ENCODE measurements around the gene MRPL12.

Gene MRPL12

GRCh38 chr17:81702934-81703746 is at the start of gene MRPL12:
Gene MRPL12 (plus strand): TSS chr17:81703367. CDS start chr17:81703502, 135 bp downstream.
- peak; percentile 89 for DNase-seq

DNA sequence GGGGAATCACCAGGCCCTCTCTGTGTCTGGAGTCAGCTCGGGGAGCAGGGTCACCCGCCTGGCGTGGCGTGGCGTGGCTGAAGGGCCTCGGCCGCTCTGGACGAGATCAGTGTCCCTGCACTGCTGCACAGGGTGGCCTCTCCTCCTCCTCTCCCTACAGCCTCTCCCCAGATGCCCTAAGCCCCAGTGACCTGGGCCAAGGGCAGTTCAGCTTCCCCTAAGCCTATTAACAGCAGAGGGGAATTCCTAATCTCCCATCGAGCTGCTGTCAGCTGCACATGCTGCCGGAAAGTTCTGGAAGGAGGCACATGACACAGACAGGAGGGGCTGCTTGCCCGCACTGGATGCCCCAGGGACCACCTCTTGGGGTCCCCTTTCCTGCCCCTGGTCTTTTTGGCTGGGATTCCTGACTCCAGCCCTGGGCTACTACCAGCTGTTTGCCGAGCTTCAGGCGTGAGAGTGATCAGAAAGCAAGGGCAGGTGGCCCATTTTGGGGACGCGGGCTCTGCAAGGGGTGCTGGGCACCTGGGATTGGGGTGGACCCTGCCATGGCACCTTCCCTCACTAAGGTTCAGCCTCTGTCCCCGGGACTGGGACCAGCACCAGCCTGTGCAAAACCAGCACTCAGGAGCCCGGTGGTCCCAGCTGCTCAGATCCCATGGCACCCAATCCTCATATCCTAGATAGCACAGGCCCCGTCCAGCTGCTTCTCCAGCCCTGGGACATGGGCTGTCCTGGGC is 47.6 kb upstream of the MRPL12 start:
- no peak for DNase-seq

DNA sequence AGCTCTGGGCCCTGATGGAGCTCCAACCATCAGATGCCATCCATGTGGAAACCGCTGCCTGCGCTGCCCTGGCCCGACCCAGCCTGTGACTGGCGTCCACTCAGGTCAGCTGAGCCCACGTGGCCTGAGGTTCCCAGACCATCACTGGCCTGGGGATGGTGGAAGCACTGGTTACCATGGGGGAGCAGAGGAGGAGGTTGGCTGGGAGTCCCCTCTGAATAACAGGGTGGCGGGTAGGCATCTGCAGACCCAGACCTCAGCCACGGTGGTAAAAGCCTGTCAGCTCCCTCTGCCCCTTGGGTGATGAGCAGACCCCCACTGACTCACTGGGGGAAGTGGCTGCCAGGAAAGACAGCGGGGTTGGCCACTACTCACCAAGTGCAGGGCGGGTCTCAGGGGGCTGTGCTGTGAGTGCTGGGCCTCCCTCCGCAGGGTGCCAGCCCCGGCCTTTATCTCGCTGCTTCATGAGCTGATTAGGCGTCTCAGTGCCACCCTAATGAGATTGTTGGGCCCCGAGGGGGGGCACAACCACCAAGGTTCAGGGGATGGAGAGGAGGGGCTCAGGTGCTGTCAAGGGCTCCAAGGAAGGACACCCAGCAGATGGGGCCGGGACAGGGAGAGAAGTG is 46.9 kb upstream of the MRPL12 start, which contains the start of gene PDE6G:
Gene PDE6G (minus strand): TSS at position 425 of the 626 bp plus-strand sequence. CDS start 3,237 bp downstream, outside the sequence.
- no peak for DNase-seq

DNA sequence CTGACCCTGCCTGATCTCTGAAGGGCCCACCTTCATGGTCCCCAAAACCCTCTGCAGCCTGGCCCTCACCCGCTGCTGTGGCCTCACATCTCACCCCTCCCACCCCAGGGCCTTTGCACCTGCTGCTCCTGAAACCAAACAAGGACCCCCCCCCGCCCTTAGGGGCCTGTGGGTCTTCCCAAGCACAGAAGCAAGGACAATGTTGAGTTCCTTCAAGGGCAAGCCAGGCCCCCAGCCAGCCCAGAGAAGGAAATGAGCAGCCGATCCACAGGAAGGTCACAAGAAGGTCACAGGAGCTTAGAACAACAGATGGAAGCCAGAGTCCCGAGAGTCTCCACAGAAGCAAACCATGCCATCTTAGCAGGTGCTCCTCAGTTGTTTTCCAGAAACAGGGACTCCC is 46.3 kb upstream of the MRPL12 start:
- no peak for DNase-seq

- no peak for DNase-seq
Measured at GRCh38 chr17:81659038-81659437, 44.1 kb upstream of the MRPL12 start.

- no peak for DNase-seq
Measured at GRCh38 chr17:81660441-81660840, 42.7 kb upstream of the MRPL12 start.

- no peak for DNase-seq
Measured at GRCh38 chr17:81662002-81662401, 41.2 kb upstream of the MRPL12 start.

- DNase-seq: no peak
Measured at GRCh38 chr17:81664051-81664470, 39.1 kb upstream of the MRPL12 start.

- peak; percentile 20 for DNase-seq
Measured at GRCh38 chr17:81665205-81666091, 37.7 kb upstream of the MRPL12 start.

DNA sequence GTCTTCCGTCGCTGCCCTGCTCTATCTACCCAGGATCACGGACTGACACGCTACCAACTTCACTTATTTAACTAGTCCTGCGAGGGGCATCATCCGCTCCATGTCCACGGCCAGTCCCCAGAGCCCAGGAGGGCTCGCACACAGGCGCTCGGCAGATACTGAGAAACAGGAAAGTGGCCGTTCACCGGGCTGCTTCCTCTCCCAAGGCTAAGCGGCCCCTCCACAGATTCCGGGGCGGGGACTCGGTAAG is 37.1 kb upstream of the MRPL12 start:
- no peak for DNase-seq

DNA sequence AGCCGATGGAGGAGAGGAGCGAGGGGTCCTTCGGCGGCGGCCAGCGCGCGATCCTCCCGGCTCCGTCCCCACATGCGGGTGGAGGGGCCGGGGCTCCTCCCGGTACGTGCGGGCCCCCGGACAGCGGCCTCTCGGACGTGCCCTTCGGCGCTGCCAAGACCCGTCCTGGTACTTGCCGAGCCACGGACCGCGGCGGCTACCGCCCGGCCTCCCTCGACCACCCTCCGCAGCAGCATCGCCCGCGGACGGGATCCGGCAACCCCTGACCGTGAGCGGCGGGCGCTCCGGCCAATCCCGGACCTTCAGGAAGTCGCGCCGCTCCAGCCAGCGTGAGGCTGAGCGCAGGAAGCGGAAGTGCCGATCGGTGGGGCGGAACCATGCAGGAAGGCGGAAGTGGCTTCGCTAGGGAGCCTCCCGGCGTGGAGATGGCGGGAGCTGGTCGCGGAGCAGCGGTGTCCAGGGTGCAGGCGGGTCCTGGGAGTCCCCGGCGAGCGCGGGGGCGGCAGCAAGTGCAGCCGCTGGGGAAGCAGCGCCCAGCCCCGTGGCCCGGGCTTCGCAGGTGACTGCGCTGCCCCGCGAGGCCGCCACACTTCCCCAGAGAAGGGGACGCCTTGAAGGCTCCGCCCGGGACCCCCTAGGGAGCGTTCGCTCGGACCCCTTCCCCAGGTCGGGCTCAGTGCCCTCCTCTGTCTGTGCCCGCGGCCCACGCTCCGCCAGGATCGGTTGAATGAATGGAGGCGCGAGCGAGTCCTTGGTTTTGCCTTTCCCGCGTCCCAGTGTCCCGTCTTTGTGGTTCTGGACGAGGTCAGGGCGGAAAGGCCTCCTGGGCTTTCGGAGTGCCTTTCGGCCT is 36.6 kb upstream of the MRPL12 start, which contains the start of the genes CCDC137 and OXLD1:
Gene CCDC137 (plus strand): TSS at position 396 of the 850 bp plus-strand sequence. CDS start 30 bp downstream, at position 426.
Gene OXLD1 (minus strand): TSS at position 264 of the 850 bp plus-strand sequence. CDS start 28 bp downstream, at position 236.
- DNase-seq: peak; percentile 90

- no peak for DNase-seq
Measured at GRCh38 chr17:81667754-81668153, 35.4 kb upstream of the MRPL12 start.

DNA sequence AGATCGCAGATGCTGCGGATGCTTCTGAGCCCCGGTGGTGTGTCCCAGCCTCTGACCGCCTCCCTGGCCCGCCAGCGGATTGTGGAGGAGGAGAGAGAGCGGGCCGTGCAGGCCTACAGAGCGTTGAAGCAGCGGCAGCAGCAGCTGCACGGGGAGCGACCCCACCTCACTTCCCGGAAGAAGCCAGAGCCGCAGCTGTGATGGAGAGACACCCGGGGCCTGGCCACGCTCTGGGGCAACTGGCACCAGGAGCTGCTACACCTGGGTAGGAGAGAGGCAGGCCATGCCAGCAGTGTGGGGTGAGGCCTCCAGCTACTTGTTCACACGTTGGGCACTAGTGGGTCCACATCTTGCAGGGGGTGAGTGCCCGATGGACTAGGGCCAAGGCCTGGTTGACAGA is 30.7 kb upstream of the MRPL12 start:
- no peak for DNase-seq

DNA sequence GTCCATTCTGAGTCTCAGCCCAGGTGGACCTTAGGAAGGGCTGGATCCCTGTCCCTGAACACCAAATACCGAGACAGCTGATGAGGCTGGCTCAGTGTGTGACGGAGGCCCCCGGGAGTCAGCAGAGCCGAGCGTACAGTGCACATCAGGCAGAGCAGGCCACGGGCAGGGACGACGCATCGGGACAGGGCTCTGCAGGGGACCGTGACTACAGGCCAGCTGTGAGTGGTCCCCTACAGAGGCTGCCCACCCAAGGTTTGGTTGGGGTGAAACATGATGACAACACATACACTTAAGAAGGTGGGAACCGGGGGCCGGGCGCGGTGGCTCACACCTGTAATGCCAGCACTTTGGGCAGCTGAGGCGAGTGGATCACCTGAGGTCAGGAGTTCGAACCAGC is 30.2 kb upstream of the MRPL12 start:
- no peak for DNase-seq

DNA sequence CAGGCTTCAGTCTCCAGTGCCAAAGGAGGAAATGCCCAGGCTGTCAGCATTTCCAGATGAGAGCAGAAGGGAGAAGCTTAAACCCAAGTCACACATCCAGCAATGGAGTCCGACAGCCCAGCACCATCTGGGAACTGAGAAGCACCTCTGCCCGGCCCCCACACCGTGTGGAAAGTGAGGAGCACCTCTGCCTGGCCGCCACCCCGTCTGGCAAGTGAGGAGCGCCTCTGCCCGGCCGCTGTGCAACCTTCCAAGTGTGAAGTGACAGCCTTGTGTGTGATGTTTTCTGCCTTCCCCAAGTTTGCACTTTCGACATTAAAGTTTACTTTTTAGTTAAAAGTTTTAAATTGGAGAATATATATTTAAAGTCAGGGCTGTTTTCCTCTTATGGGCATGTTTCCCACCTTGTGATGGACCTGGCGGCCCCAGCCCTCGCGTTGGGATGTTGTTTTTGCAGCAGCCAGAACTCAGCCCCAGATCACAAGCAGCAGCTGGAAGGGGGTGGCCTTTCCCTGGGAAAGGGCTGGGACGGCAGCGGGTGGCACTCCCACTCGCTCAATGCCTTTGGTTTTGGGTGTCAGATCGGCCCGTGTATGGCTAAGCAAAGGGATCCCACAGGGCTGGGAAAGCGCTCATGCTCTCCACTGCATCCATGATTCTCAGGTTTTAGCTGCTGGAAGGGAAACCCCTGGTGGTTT is 29.5 kb upstream of the MRPL12 start:
- no peak for DNase-seq

- DNase-seq: peak; percentile 35
Measured at GRCh38 chr17:81675515-81676221, 27.5 kb upstream of the MRPL12 start.

GRCh38 chr17:81676906-81677305 is 26.3 kb upstream of the MRPL12 start:
- DNase-seq: no peak

GRCh38 chr17:81680150-81680549 is 23.0 kb upstream of the MRPL12 start:
- no peak for DNase-seq

DNA sequence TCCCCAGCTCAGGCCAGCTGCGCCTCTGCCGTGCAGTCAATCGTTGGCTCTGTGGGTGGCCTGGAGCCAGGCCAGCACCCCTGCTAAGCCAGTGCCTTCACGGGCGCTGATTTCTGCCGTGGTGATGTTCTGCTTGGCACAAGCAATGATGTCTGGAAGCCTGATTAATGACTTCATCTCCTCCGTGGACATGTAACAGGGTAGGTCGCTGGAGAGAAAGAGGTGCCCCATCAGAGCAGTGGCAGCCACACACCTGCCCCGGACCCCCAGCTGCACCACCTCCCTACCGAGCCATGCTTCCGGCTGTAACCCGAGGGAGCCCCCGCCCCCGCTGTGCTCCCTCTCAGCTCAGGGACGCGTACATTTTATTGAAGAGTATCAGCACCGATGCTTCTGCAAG is 21.5 kb upstream of the MRPL12 start:
- no peak for DNase-seq

- no peak for DNase-seq
Measured at GRCh38 chr17:81682565-81683207, 20.5 kb upstream of the MRPL12 start.

All from CD4-positive, alpha-beta T cell treated with Interleukin-4 for 4 hours (primary cell).